ENCODE data around the gene LHFPL2. TPM values are rescaled to one million over a fixed set of nuclear protein-coding genes. Genes with fewer than 3 reads are reported as not detected.
A peak's percentile ranks its signal among the peaks of the same experiment; 100 is the strongest.

The LHFPL2 gene
- total RNA-seq, 1 experiment from 2014 or later = 25.9 TPM

DNA sequence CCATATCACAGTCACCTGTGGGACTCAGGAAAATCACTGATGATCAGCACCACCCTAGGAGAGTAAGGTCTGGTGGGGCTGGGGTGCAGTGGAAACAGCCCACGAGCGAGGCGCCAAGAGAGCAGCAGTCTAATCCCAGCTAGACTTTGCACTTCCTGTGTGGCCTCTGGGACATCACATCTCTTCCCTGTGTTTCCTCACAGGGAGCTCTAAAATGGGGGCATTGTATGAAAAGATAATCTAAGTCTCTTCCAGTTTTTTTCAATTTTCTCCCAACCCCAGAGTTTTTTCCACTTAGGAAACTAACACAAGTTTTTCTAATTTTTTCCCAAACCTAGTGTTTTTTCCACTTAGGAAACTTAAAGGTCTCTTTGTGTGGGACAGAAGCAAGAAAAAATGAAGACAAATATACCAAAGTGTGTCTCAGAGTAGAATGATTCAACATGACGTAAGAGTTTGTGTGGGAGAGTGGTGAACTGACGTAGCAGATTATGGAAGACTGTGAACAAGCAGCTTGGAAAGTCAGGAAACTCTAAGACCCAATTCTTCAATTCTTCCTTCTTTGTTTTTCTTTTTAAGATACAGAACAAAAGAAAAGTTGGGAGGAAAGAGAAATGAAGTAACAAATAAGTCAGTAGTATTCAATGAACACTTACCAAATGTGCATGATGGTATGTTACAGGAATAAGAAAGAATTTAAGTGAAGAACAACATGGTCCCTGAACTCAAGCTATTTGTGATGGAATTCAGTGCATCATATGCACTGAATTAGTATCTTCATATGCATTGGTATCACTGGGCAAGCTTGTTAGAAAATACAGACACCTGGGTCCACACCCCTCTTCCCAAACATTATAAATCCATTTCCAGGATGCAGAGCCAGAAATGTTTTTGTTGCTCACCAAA lies 51.3 kb downstream of the LHFPL2 start:
- peak; percentile 65 for DNase-seq (ENCODE audit: low read depth)

DNA sequence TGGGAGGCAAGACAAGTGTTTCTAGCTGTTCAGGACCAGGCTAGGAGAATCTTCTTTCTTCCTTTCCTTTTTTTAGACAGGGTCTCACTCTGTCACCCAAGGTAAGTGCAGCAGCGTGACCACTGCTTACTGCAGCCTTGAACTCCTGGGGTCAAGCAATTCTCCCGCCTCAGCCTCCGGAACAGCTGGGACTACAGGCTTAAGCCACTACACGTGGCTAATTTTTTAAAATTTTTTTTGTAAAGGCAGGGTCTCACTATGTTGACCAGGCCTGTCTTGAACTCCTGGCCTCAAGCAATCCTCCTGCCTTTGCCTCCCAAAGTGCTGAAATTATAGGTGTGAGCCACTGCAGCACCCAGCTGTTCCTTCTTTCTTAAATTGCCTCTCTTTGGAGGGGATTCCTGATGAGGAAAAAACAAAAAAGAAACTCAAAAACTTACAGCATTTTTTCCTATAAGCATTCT lies 53.1 kb downstream of the LHFPL2 start:
- no peak for DNase-seq (ENCODE audit: low read depth)

DNA sequence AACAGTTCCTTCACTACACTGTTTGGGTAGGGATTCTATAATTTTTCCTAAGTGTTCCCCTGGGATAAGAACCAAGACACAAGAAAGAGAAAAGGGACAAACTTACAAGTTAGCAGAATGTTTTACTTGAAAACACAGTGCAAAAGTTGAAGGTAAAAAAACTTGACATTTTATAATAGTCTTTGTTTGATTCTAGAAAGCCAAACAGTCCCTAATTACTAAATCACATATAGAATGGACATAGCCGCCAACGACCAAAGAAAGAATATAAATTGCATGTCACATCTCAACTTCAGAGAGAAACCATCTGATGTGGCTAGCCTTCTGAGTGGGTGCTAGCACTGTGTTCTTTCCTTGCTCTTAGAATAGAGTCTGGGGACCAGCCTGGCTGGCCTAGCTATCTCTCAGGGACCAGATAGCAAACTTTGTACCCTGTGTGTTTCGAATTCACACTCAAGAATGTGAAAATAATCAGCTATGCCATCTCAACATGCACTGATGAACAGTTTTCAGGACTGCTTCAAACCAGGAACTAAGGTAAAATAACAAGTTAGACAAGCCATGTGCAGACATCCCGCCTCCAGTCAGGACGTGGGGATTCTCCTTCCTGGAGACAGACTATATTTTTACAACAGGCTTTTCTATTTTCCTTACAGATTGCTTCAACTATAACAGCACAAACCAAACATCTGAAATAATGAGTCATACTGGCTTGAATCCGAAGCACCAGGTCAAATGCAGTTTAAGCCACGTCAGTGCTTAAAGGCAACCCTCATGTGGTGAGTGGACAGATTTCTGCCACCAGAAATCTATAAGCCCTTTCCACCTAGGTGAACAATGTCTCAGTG lies 53.7 kb downstream of the LHFPL2 start:
- peak; percentile 96 for DNase-seq (ENCODE audit: low read depth)

DNA sequence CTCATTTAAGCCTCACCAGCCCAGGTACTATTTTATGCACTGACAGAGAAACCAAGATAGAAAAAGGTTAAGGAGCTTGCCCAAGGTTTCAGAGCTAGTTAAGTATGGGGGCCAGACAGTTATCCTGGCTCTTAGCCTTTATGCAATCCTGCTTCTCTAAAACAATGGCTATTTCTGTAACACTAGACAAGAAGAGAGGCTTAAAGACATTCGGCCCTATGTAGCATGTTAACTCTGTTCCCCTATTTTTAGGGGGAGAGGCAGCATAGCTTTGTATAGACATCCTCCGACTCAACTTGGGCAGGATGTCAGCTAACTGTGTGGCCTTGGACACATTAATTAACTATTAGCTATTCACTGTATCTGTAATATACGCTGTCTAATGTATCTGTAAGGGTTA lies 54.6 kb downstream of the LHFPL2 start:
- DNase-seq (ENCODE audit: low read depth) = no peak

DNA sequence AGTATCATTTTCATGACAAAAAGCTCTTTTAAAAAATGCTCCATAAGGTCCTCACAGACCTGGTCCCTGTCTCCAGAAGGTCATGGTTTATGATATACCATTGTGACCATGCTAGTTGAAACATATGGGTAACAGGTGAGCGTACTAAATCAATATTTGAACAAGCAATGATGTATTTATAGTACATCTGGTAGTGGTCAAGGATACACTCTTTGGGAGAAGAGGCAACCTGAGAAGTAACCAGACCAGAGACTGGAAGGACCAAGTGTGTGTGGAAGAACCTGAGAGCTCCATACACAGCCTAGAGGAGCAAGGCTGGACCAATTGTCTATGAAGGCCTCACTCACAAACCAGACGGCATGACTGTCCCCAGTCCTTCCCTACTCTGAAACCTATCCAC lies 55.1 kb downstream of the LHFPL2 start:
- no peak for DNase-seq (ENCODE audit: low read depth)

DNA sequence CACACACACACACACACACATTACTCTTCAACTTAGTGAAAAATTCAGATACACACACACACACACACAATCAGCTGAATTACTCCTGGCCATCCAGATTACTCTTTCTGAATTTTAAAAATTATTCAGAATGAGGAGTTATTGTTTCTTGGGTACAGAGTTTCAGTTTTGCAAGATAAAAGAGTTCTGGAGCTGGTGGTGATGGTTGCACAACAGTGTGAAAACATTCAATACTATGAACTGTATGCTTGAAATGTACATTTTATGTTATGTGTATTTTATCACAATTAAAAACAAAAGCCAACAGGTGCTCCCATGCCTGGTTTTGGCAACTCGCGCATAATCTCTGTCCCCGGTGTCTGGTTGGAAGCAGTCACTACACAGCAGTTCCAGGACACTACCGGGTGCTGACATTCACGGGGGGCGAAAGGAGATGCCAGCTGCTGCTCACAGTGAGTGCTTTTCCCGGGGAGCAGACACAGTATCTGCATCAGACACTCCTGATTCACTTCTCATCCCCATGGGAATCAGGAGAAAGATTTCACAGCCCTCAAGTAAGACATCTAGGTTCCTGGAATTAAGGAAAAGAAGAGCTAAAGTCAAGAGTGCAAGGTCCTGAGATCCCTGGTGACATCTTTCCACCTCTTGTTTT lies 55.7 kb downstream of the LHFPL2 start:
- no peak for DNase-seq (ENCODE audit: low read depth)

DNA sequence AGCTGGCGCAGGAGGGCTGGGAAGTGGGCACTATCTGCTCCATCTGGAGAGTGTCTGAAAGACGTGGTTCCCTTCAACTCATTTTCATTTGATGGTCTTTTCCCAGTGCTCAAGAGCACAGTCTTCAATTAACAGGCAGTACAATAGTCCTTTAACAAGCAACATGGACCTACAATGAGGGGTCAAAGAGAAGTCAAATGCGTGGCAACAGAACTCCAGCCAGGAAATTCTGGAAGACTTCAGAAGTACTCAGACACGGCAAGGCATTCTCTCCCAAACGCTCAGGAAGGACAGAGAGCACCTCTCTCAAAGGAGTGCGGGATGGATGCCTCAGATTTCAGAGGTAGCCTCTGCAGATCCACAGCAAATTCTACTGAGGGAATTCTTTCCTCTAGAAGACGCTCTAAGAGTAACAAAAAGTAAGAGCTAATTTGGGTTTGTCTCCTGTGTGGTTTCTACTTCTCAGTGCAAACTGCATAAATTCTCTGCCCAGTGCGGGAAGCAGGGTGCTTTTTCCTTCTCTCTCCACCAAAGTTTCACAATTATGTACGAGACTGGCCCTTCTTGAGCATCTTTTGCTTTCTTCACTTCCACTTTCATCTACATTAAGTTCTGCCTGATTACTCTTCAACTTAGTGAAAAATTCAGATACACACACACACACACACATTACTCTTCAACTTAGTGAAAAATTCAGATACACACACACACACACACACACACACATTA lies 56.4 kb downstream of the LHFPL2 start:
- DNase-seq (ENCODE audit: low read depth) = no peak

DNA sequence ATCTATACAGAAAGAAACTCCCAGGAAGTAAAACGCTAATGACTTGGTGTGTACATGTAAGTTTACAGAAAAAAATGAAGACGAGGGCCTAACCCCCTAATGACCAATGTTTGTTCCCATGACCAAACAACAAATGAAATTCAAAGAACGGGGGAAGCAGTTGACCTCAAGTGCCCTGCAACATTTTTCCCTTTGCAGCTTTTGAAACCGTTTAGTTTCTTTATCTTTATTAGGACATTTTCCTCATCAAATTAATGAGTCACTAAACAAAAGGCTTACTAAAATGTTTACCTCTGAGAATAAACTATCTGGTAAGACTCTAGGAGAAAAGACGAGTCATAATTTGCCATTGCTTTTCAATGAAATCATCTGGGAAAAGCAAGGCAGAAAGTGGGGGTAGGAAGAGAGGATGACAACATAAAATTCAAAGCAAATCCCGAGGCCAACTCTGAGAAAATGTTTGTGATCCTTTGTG lies 57.4 kb downstream of the LHFPL2 start:
- peak; percentile 78 for DNase-seq (ENCODE audit: low read depth)

DNA sequence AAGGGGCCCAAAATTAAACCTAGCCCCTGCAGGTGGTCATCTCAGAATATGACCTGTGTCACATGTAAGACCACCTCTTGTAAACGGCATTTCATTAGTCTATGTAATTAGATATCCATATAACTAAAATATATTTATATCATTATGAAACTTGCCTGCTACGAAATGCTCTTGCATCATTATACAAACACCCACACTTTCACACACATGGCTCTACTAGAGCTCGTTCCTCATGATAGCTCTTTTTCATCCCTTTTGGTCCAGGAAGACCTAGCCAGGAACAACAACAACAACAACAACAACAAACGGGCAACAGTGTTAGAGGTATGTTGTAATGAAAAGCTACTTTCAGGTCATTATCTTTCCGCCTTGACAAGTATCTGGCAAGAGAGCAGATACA lies 58.6 kb downstream of the LHFPL2 start:
- DNase-seq (ENCODE audit: low read depth) = no peak

DNA sequence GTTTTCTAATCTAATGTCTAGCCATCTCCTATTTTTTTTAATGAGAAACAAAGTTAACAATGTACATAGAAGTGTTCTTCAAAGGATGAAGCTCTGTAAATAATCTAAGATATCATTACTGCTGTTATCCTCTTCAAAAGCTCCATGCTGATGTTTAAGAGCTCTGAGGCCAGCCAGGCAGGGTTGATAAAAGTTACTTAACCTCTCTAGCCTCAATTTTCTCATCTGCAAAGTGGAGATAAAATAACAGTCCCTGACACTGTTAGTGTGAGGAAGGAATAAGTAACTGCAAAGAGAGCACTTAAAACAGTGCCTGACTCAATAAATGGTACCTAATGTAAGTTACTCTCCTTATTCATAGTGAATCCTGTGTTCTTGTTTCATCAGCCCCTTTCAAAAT lies 60.1 kb downstream of the LHFPL2 start:
- no peak for DNase-seq (ENCODE audit: low read depth)

DNA sequence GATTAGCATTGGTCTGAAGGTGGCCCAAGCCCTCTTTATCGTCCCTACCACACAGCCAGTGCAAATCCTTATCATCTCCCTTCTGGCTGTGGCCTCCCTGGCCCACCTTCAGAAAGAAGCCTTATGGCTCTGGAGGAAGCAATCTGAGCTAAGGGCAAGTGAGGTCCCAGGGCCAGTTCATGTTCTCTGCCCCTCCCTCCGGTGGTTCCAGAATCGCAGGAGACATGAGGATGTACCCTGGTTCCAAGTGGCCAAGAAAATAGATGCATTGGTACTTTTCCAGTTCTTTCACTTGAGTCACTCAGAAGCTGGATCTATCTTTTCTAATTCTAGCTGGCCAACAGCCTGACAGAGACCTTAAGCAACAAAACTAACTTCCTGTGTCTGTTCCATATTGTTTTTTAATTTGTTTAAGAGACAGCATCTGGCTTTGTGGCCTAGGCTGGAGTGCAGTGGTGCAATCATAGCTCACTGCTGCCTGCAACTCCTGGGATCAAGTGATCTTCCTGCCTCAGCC lies 60.7 kb downstream of the LHFPL2 start:
- peak; percentile 33 for DNase-seq (ENCODE audit: low read depth)

DNA sequence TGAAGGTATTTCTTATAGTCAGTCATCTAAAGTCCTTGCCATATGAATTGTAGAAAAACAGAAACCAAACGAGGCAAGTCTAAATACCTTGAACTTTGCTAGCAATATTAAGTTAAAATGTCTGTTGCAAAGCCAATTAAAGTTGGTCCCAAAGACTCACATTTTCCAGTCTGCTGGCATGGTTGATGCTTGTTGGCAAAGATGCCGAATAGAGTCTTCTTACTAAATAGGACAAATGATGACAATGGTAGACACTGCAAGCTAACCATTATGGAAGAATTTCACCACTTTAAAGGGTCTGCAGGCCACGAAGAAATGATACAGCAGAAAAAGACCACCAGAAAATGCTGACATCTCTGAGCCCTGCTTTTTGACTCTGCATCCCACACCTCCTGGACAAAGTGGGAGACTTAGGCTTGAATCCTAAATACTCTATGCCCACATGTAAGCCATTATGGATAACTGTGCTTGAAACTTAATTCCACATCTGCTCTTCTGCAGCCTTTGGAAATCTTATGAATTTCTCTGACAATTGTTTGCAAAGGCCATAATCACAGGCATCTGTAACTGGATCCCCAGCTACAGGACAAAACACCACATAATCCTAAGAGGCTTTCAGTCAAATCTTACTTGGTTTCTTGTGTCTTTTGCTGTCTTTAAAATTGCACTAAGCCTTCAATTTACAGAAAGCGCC lies 61.3 kb downstream of the LHFPL2 start:
- no peak for DNase-seq (ENCODE audit: low read depth)

DNA sequence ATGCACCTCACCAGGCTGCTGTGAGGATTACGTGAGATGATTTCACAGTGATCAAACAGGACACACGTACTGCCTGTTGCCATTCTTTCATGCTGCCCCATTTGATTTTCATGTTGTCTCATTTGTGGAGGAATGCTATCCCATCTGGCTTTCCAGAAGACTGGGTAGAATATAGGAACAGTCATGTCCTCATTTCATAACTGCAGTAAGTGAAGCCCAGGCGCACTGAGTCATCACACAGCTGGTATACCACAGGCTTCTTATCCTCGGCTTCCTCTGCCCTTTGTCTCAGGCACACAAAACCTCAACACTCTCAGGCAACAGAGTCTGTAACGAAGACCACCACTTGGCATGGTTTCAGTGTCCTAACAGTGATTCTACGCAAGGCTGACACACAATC lies 62.3 kb downstream of the LHFPL2 start:
- peak; percentile 99 for DNase-seq (ENCODE audit: low read depth)

DNA sequence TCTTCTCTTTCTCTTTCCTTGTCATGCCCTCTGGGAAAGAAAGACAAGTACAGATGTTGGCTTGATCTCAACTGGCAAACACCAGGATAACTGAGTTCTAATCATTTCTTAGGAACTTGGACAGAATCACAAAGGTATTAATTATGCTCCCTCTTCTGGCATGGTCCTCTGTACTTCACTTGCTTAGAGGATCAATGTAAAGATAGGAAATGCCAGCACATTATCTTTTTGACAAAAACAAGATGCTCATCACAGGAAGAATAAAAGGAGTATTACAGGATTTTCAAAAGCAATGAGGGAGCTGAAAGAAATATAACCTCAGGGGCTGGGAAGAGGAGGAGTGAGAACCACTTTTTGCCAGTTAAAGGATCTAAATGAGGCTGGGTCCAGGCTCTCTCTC lies 70.6 kb downstream of the LHFPL2 start:
- no peak for DNase-seq (ENCODE audit: low read depth)

DNA sequence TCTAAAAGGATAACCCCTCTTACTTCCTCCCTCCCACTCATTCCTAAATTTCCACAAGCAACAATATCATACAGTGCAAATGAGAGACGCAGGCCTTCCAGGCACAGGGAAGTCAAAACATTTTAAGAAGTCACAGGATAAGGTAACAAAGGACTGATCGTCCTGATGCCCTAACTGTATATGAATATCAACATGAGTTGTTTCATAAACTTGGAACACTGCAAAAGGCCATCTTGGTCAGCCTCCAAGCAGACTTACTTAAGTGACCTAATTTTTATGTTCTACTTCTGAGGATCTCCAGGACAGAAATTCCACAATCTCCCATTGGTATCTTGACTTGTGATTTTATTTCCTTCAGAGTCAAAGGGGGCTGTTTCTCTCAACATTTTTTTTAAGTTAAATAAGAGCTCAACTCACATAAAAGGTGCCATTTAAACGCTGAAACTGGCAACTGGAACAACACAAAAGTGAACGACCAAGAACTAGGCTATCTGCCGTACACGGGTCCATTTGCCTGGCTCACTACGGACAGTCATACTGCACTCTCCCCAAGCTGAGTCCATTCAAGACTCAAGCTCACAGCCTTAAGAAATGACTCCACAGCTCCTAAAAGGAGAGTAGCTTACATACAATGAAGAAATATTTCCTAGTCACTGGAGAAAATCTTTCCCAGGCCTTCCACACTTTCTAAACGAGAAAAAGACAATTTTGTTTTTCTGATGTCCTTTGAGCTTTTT lies 71.3 kb downstream of the LHFPL2 start:
- no peak for DNase-seq (ENCODE audit: low read depth)

DNA sequence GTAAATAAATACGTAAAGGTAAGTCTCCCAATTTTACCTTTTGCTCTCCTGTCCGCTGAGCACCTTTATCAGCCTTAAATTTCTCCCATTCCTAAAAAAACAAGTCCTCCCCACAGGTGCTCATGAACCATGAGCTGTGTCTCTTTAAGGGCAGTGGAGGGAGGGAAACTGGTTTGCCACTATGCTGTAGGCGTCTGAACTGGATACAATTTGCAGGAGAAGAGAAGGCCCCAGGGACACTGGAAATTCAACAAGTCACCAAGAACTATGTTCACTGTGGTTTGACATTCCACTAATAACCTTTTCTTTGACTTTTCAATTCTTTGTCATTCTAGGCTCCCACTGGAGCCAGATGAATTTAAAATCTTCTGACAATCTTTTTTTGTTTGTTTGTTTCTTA lies 72.2 kb downstream of the LHFPL2 start:
- DNase-seq (ENCODE audit: low read depth) = no peak

DNA sequence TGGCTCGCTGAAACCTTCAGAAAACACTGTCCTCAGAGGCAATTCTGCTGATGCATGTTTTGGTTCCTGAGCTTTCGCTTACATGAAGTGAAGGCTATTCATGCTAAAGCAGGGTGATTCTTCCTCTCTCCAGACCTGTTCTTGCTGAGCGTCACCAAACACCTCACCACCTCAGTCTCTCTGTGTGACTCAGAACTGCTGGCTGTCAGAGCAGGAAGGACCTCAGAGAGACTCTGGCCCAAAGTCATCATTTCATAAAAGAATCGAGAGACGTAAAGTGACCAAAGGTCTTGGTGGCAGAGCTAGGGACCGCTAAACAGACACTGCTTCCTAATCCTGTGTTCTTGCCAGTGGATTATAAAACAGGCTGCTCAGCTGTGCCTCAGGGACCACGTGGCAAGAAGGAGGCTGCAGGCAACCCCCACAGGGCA lies 73.8 kb downstream of the LHFPL2 start:
- DNase-seq (ENCODE audit: low read depth) = peak; percentile 11

DNA sequence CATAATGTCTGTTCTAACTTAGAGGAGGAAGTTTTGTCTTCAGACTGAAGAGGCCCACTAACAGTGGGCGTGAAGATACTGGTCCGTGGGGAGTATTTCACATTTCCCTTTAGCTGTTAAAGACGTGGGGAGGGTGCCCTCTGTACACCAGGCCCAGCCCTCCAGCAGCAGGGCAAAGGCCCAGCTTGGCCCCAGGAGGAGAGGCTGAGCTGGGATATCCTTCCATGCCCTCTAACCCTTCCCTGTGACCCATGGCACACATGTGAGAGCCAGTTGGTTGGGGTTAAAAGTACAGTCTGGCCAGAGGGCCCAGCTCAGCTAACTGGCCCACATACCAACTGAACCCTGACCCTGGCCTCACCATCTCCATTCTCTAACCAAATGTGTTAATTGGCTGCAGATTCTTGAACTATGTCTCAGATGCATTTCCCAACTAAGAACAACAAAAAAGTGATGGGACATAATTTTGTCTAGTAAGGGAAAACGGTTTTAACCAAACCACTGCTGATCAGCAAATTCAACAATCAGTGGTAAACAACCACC lies 74.4 kb downstream of the LHFPL2 start:
- DNase-seq (ENCODE audit: low read depth) = no peak

DNA sequence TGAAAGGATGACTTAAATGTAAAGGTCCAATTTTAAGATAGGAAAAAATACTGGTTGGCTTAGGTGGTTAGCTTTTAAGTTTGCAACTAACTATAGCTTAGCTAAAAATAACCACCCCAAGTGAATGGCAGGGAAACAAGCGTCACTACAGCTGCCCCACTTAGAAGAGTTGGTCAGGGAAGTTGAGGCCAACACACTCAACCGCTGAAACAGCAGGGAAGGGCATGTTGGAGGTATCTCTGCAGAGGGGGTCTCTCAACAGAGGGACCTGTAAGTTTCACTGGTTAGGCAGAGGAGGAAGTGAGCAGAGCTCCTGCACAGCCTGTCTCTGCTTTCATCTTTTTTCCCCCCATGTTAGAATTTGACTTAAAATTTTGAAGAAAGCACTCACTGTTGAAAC lies 75.3 kb downstream of the LHFPL2 start:
- DNase-seq (ENCODE audit: low read depth) = no peak
